NCI-H1048 (cell line): ENCODE measurements around the gene MAML2.

Experiments used
- DNase-seq: peaks from one replicate; lab custom pipeline; 2025; lab: John Stamatoyannopoulos, UW

MAML2 gene

GRCh38 chr11:96155627-96156378, 187.2 kb downstream of the MAML2 start:
- DNase-seq, result no peak

GRCh38 chr11:96154802-96155520, 188.0 kb downstream of the MAML2 start:
- DNase-seq, result no peak

- DNase-seq, result no peak
These were observed 190.4 kb downstream of the MAML2 start for GRCh38 chr11:96152623-96153022.

GRCh38 chr11:96151501-96151900, 191.5 kb downstream of the MAML2 start:
- no peak for DNase-seq

- no peak for DNase-seq
These were observed 192.4 kb downstream of the MAML2 start for GRCh38 chr11:96150609-96151008.

GRCh38 chr11:96149743-96150555, 193.0 kb downstream of the MAML2 start:
- DNase-seq, result no peak

- no peak for DNase-seq
These were observed 195.0 kb downstream of the MAML2 start for GRCh38 chr11:96147906-96148486.

- DNase-seq, result no peak
These were observed 195.8 kb downstream of the MAML2 start for GRCh38 chr11:96147186-96147585.

- DNase-seq, result no peak
These were observed 196.2 kb downstream of the MAML2 start for GRCh38 chr11:96146765-96147164.

GRCh38 chr11:96145163-96145585, 197.8 kb downstream of the MAML2 start:
- no peak for DNase-seq

- no peak for DNase-seq
These were observed 198.4 kb downstream of the MAML2 start for GRCh38 chr11:96144553-96144952.

- no peak for DNase-seq
These were observed 199.9 kb downstream of the MAML2 start for GRCh38 chr11:96143041-96143521.

GRCh38 chr11:96141626-96142025, 201.4 kb downstream of the MAML2 start:
- no peak for DNase-seq

- DNase-seq, result no peak
These were observed 203.3 kb downstream of the MAML2 start for GRCh38 chr11:96139691-96140090.

GRCh38 chr11:96137373-96137772, 205.6 kb downstream of the MAML2 start:
- DNase-seq, result no peak

- DNase-seq, result no peak
These were observed 206.2 kb downstream of the MAML2 start for GRCh38 chr11:96136613-96137298.

- no peak for DNase-seq
These were observed 208.4 kb downstream of the MAML2 start for GRCh38 chr11:96134602-96135001.

GRCh38 chr11:96132437-96132836, 210.6 kb downstream of the MAML2 start:
- no peak for DNase-seq

- DNase-seq, result no peak
These were observed 212.9 kb downstream of the MAML2 start for GRCh38 chr11:96130061-96130620.

- DNase-seq, result no peak
These were observed 215.4 kb downstream of the MAML2 start for GRCh38 chr11:96127596-96127959.

- no peak for DNase-seq
These were observed 215.9 kb downstream of the MAML2 start for GRCh38 chr11:96126917-96127595.
